OCI-LY1 (cell line): ENCODE results near the gene XRCC1.

Experiments used
- EZH2 ChIP-seq: fragments of 200-600 bp; sonication (generic), shearing (Covaris generic); IDR thresholded peaks from 2 replicates; pipeline ENCODE4 v1.8.0; 2017; ENCODE audit warnings: borderline replicate concordance, mixed run types, mild to moderate bottlenecking, antibody characterized with exemption, low read length, moderate library complexity, mixed read lengths
- TF ChIP-seq, protein P1 (sequence below): fragments of 200-600 bp; sonication (generic), shearing (Covaris generic); IDR thresholded peaks from 2 replicates; pipeline ENCODE4 v1.5.1; 2017; ENCODE audit warnings: mild to moderate bottlenecking, antibody characterized with exemption, low read length, moderate library complexity, mixed read lengths

DNA sequence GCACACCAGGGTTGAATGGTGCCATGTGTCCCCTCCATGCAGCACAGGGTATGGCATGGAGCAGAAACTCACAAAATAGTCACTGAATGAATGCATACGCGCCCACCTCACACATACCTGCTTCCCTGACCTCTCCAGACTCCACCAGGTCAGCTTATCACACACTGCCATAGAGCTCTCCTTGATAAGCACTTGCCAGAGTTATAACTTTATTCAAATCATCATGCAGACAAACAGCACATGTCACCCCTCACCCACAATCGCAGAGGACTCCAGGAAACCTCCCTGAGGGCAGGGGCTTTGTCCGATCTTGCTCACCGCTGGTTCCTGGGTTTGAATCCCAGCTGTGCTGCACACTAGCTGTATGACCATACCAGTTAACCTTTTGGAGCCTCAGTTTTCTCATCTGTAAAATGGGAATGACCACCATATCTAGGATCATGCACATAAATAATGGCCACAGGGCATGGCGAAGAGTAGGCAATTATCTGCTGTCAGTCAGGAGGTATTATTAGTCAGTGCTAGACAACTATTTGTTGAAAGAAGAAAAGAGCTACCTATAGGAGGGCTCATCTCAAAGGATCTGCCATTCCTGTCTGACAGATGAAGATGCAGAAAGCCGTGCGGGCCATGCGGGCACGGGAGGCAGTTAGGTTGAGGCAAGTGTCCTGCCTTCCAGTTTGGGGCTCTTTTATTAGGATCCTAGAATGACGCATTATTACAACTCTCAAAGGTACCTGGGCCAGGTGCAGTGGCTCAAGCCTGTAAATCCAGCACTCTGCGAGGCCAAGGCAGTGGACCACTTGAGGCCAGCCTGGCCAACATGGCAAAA is 14.0 kb downstream of the XRCC1 start:
- TF ChIP-seq, protein P1, sequence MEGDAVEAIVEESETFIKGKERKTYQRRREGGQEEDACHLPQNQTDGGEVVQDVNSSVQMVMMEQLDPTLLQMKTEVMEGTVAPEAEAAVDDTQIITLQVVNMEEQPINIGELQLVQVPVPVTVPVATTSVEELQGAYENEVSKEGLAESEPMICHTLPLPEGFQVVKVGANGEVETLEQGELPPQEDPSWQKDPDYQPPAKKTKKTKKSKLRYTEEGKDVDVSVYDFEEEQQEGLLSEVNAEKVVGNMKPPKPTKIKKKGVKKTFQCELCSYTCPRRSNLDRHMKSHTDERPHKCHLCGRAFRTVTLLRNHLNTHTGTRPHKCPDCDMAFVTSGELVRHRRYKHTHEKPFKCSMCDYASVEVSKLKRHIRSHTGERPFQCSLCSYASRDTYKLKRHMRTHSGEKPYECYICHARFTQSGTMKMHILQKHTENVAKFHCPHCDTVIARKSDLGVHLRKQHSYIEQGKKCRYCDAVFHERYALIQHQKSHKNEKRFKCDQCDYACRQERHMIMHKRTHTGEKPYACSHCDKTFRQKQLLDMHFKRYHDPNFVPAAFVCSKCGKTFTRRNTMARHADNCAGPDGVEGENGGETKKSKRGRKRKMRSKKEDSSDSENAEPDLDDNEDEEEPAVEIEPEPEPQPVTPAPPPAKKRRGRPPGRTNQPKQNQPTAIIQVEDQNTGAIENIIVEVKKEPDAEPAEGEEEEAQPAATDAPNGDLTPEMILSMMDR = no peak
- no peak for TF ChIP-seq EZH2
